ENCODE results near the gene SUN5. TPM values are rescaled to one million over a fixed set of nuclear protein-coding genes. Genes with fewer than 3 reads are reported as not detected.
"Not testable (repeated sequence)": the region's sequence is repeated elsewhere in the genome, so short reads cannot be mapped to it uniquely, and the experiment has no call there.

SUN5 gene
- total RNA-seq, result not detected
- long read RNA-seq, result 0 reads

GRCh38 chr20:33004141-33004751, at the start of gene SUN5:
Gene SUN5 (minus strand): TSS chr20:33004433. CDS start chr20:33004340, 93 bp downstream.
- intact Hi-C loops (cut with DNase I), result loop anchor here (10.0 kb wide), 1 partner anchor 99 kb away; no protein-coding TSS in a partner anchor
- no peak for DNase-seq (ENCODE audit: low spot score)

- DNase-seq (ENCODE audit: low spot score), result no peak
- intact Hi-C loops (cut with DNase I), result no loop called here
Measured at GRCh38 chr20:33053291-33054106, 49.3 kb upstream of the SUN5 start, which contains the start of gene BPIFB3. Gene BPIFB3 (plus strand): TSS chr20:33053903. CDS start chr20:33055436, 1,533 bp downstream.

DNA sequence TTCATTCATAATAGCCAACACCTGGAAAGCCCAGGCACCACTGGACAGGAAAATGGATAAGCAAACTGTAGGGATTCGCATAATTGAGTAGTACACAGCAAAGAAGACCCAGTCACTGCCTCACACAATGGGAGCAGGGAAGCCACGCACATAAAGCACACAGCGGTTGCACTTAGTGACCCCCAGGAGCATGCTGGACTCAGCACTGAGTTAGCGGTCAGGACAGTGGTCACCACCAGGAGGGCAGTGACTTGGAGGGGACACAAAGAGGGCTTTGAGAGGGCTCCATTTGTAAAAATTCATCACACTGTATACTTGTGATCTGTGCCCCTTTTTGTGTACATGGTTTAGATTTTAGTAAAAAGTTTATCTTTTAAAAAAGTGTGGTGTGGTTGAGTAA, 47.1 kb upstream of the SUN5 start:
- DNase-seq (ENCODE audit: low spot score), result no peak
- intact Hi-C loops (cut with DNase I), result no loop called here

GRCh38 chr20:33046412-33046811, 42.2 kb upstream of the SUN5 start:
- no peak for DNase-seq (ENCODE audit: low spot score)
- intact Hi-C loops (cut with DNase I), result no loop called here

DNA sequence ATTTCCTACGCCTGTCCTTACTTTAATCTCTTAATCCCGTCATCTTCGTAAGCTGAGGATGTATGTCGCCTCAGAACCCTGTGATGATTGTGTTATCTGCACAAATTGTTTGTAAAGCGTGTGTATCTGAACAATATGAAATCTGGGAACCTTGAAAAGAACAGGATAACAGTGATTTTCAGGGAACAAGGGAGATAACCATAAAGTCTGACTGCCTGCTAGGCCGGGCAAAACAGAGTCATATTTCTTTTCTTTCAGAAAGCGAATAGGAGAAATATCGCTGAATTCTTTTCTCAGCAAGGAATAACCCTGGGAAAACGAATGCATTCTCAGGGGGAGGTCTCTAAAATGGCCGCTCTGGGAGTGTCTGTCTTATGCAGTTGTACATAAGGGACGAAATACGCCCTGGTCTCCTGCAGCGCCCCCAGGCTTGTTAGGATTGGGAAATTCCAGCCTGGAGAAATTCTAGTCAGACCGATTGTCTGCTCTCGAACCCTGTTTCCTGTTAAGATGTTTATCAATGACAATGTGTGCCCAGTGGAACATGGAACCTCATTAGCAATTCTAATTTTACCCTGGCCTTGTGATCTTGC, 41.0 kb upstream of the SUN5 start:
- DNase-seq (ENCODE audit: low spot score); intact Hi-C loops (cut with DNase I): not testable (repeated sequence)

- no peak for DNase-seq (ENCODE audit: low spot score)
- intact Hi-C loops (cut with DNase I), result no loop called here
Measured at GRCh38 chr20:33043731-33044181, 39.5 kb upstream of the SUN5 start.

- DNase-seq (ENCODE audit: low spot score), result no peak
- intact Hi-C loops (cut with DNase I), result no loop called here
Measured at GRCh38 chr20:33042983-33043730, 38.9 kb upstream of the SUN5 start.

DNA sequence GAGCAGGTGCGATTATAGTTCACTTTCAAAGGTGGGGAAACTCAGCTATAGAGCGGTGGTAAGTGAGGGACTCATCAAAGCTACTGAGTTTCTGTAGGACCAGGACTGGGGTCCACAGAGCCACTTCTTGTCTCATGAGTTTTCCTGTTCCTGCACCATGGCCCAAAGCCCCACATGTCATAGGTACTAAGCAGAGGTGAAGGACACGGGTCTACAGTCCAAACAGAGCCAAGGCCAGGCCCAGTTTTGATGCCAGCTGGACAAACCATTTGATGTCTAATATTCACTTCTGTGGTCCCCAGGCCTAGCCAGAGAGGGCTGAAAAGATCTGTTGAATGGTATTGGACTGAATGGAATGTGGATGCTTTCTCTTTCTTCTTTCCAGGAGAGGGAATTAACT, 38.2 kb upstream of the SUN5 start:
- DNase-seq (ENCODE audit: low spot score), result no peak
- intact Hi-C loops (cut with DNase I), result no loop called here

DNA sequence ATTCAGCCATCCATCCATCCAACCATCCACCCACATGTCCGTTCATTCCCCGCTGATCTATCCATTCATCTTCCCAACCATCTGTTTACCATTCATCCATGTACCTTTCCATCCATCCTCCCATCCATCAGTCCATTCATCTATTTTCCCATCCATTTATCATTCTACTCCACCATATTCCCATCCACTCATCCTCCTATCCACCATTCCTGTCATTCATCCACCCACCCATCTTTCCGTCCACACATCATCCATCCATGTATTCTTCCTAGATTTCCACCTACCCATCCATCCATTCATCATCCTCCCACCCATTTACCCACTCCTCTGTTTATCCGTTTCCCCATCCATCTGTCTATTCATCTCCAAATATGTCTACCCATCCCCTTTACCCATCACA, 34.0 kb upstream of the SUN5 start:
- intact Hi-C loops (cut with DNase I), result no loop called here
- no peak for DNase-seq (ENCODE audit: low spot score)

DNA sequence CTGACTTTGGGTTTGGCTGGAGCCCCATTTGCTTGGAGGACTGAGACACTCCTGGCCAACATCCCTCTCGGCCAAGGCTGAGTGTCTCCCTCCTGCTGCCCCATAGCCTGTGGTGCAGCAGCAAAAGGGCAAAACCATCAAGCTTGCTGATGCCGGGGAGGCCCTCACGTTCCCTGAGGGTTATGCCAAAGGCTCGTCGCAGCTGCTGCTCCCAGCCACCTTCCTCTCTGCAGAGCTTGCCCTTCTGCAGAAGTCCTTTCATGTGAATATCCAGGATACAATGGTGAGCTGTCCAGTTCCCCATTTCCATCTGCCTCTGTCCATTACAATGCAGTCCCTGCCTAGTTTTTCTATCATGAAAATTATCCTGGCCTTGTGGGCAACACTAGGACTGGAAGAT, 33.2 kb upstream of the SUN5 start:
- no peak for DNase-seq (ENCODE audit: low spot score)
- intact Hi-C loops (cut with DNase I), result no loop called here

DNA sequence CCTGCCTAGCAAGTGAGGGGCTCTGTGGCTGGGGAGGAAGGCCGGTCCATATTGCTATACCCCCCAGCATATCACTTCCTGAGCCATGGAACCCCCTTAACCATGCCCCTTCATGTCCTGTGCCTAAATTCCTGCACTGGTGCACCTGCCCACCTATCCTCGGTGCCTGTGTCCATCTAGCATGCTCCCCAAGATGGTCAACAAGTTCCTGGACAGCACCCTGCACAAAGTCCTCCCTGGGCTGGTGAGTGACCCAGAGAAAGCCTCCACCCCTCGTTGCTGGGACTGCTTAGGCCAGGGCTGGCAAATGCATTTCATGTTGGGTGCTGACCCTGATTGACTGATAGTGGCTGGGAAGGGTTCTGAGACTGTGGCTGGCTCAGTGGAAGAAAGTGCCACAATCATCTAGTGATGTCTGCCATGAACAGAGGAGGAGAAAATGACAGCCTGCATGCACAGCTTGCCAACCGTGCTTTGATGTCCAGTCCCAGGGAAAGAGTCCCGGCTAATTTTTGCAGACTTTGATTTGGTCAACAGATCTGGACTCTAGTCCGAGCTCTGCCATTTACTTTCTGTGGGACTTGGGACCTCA, 30.8 kb upstream of the SUN5 start:
- intact Hi-C loops (cut with DNase I), result no loop called here
- DNase-seq (ENCODE audit: low spot score), result no peak

DNA sequence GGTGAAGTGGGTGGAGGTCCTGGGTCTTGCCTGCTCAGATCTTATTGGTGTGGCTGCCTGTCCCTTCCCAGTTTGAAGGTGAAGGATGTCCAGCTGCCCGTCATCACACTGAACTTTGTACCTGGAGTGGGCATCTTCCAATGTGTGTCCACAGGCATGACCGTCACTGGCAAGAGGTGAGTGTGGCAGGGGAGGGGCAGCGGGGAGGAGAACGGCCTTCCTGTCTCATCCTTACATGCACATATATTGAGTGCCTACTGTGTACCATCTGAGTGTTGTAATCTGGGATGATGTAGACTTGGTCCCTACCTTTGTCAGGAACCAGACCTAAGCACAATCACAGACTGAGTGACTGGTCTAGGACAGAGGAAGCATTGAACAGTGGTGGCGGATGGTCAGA, 29.9 kb upstream of the SUN5 start:
- DNase-seq (ENCODE audit: low spot score), result no peak
- intact Hi-C loops (cut with DNase I), result no loop called here

DNA sequence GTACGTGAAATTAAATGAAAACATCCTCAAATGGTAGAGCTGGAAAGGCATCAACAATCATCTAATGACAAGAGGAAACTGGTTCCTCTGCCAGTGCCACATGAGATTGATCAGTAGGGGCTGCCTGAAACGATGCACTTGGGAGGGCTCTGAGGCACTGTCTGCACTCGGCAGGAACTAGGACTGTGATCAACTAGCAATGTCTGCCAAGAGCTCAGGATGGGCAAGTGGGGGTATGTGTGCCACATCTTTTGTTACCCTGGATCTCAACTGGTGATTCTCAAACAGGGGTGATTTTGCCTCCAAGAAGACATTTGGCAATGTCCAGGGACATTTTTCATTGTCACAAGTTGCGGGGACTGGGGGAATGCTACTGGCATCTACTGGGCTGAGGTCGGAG, 29.1 kb upstream of the SUN5 start:
- intact Hi-C loops (cut with DNase I), result no loop called here

GRCh38 chr20:33032555-33032954, 28.3 kb upstream of the SUN5 start:
- intact Hi-C loops (cut with DNase I), result no loop called here
- no peak for DNase-seq (ENCODE audit: low spot score)

More for the DNA sequence above, 29.1 kb upstream of the SUN5 start:
- DNase-seq (ENCODE audit: low spot score), result no peak

DNA sequence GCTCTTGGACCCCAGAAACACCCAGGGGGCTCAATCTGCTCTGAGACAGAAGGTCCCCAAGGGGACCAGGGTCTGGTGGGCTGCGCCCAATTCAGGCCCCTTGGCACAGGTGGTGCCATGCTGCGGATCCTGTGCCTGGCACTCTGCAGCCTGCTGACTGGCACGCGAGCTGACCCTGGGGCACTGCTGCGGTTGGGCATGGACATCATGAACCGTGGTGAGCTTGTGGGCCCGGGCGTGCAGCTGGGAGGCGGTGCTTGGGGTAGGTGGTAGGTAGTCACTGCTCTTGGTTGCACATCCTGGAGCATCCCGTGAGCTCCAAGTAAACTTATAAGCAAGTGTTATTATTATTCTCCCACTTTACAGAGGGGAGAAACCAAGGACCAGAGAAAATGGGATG, 27.3 kb upstream of the SUN5 start, which contains the start of gene BPIFB6:
Gene BPIFB6 (plus strand): TSS at position 118 of the 400 bp plus-strand sequence. CDS start 0 bp downstream, at position 118.
- no peak for DNase-seq (ENCODE audit: low spot score)
- intact Hi-C loops (cut with DNase I), result no loop called here

DNA sequence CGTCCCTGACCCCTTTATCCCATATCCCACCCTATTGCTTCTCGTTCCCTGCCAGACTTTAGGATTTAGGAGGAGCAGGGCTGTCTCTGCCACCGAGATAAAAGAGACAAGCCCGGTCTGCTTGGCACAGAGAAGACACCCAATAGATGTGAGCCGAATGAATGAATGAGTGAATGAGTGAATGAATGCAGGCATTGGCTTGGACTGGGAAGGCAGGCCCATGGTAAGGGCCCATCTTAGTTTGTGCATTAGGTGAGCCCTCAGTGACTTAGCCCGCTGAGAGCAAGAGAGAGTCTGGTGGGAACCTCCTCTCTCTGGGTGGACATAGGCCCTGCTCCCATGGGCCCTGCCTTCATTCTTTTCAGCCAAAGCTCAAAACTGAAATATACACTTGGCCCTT, 26.3 kb upstream of the SUN5 start:
- no peak for DNase-seq (ENCODE audit: low spot score)
- intact Hi-C loops (cut with DNase I), result no loop called here

- intact Hi-C loops (cut with DNase I), result no loop called here
- no peak for DNase-seq (ENCODE audit: low spot score)
Measured at GRCh38 chr20:33030076-33030475, 25.8 kb upstream of the SUN5 start.

DNA sequence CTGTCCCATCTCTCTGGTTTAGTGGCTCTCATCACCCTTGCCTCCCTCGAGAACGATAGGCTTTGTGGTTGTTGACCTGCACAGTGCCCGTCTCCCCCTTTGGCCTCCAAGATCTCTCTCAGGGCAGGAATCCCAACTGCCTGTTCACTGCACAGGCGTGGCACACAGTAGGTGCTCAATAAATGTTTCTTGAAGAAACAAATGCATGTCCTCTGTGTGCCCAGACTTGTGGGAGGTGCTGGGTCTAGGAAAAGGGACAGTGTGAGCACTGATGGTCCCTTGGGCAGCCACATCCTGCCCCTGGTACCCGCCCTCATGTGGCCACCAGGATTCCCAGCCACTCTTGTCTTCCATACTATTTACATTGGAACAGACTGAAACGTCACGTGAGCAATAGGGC, 24.6 kb upstream of the SUN5 start:
- no peak for DNase-seq (ENCODE audit: low spot score)

More for the DNA sequence above, 24.6 kb upstream of the SUN5 start:
- intact Hi-C loops (cut with DNase I), result no loop called here
